ELF-1 (cell line): ENCODE data around the gene UGT3A2.

Experiments used
- DNase-seq: peaks from one replicate; pipeline ENCODE4 v3.0.0-alpha.2; 2016; ENCODE audit warnings: low read depth, low spot score

Gene UGT3A2

GRCh38 chr5:36066540-36067210 is at the start of gene UGT3A2:
UGT3A2 (minus strand) TSS chr5:36066882; CDS start chr5:36066789, 93 bp downstream.
- DNase-seq: peak; percentile 84

- no peak for DNase-seq
Measured at GRCh38 chr5:36111238-36111637, 44.6 kb upstream of the UGT3A2 start.

GRCh38 chr5:36108758-36109460 is 42.2 kb upstream of the UGT3A2 start:
- no peak for DNase-seq

GRCh38 chr5:36105819-36106218 is 39.1 kb upstream of the UGT3A2 start:
- DNase-seq: no peak

- DNase-seq: no peak
Measured at GRCh38 chr5:36099748-36100147, 33.1 kb upstream of the UGT3A2 start.

- no peak for DNase-seq
Measured at GRCh38 chr5:36096486-36096885, 29.8 kb upstream of the UGT3A2 start.

GRCh38 chr5:36089989-36090388 is 23.3 kb upstream of the UGT3A2 start:
- peak; percentile 84 for DNase-seq

- peak; percentile 64 for DNase-seq
Measured at GRCh38 chr5:36079200-36079781, 12.6 kb upstream of the UGT3A2 start.

- no peak for DNase-seq
Measured at GRCh38 chr5:36078430-36078829, 11.7 kb upstream of the UGT3A2 start.

- peak; percentile 48 for DNase-seq
Measured at GRCh38 chr5:36073595-36074216, 7.0 kb upstream of the UGT3A2 start.

GRCh38 chr5:36070687-36071571 is 4.2 kb upstream of the UGT3A2 start:
- no peak for DNase-seq

- no peak for DNase-seq
Measured at GRCh38 chr5:36068751-36069281, 2.1 kb upstream of the UGT3A2 start.

- DNase-seq: no peak
Measured at GRCh38 chr5:36066001-36066539, 612 bp downstream of the UGT3A2 start.

- no peak for DNase-seq
Measured at GRCh38 chr5:36060420-36060887, 6.2 kb downstream of the UGT3A2 start.

GRCh38 chr5:36059571-36060419 is 6.9 kb downstream of the UGT3A2 start:
- peak; percentile 55 for DNase-seq

GRCh38 chr5:36058776-36059175 is 7.9 kb downstream of the UGT3A2 start:
- DNase-seq: no peak

- peak; percentile 10 for DNase-seq
Measured at GRCh38 chr5:36057386-36057785, 9.3 kb downstream of the UGT3A2 start.

GRCh38 chr5:36056422-36056821 is 10.3 kb downstream of the UGT3A2 start:
- no peak for DNase-seq

- DNase-seq: no peak
Measured at GRCh38 chr5:36055984-36056383, 10.7 kb downstream of the UGT3A2 start.

GRCh38 chr5:36054647-36055046 is 12.0 kb downstream of the UGT3A2 start:
- DNase-seq: no peak
